Activated effector memory CD4-positive, alpha-beta T cell treated with Interleukin-2 at 50 U/mL for 16 hours (primary cell): ENCODE data around the gene TSSK6.
"Not testable (repeated sequence)": the region's sequence is repeated elsewhere in the genome, so short reads cannot be mapped to it uniquely, and the experiment has no call there.

ENCODE experiments used
- DNase-seq: peaks from one replicate; pipeline ENCODE4 v3.0.0-alpha.2; 2020

Gene TSSK6

DNA sequence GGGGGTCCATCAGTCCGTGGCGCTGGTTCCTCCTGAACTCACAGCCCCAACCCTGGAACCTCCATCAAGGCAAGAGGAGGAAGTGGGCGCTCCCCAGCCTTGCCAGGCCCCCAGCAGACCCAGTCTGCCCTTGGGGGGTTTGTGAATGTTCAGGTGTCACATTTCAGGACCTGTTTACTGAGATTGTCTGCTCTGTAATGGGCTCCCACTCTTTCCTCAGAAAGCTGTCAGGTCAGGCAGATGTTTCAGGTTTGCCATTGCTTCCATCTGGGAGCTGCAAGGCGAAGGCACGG is 29.4 kb downstream of the TSSK6 start:
- DNase-seq, result no peak

DNA sequence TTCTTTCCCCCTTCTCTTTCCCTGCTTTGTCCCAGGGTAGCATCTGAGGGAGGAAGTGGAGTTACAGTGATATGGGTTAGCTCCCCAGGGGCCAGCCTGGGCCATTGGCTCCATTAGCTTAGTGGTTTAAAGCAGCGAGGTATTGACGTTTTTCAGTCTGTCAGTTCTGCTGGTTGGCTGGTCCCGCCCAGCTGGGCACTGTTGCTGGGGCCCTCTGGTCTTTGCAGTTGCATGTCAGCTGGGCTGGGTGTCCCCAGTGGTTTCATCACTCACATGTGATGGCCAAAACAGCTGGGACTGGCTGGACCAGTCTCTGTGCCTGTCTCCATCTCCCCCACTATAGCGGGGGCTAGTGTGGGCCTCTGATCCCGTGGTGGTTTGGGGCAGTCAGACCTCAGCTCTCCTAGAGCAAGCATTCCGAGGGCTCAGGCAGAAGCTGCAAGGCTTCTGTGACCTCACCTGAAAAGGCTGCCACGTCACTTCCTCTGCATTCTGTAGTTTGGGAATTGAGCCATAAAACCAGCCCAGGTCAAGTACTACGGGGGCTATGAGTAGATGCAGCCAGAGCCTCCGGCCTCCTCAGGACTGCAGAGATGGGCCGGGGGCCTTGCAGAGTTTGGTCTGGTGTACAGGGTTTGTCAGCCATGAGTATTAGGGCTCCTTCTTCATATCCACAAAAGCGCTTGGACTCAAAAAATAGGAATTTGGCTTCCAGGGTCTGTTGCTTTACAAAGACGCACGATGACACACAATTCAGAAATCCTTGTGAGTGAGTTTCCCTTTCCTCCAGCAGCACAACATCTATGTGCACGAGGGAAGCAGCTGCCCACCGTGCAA is 30.0 kb downstream of the TSSK6 start:
- DNase-seq, result no peak

DNA sequence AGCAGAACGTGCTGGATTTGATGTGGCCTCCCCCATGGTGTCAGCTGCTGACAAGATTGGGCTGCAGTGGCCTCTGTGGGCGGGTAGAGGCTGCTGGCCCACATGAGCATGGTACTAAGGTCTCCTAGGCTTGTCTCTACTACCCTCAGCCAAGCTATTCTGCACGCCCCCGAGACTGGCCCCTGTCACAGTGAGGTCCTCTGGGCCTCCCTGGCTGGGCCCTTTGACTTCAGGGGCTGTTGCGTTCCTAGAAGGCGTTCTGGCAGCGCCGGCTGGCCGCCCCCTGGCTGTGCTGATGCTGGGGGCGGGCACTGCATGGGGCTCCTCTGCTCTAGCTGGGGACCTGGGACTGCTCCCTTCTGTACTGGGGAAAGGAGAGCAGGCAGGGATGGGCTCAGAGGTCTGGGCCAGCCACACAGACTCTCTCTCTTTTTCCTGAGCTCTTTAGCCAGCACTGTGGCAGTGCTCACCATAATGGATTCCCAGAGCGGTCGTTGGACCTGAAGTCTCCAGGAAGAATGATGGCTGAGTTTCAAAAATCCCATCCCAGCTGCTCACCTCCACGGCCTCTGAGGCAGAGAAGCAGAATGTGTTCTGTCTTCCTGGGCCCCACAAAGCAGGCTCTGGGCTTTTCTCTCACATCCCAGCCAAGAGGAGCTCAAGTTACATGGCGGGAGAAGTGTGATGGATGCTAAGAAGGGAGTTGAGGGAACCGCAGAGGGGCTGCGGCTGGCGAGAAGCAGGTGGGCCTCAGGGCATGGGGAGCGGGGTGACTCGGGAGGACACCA is 32.3 kb downstream of the TSSK6 start:
- DNase-seq, result no peak

DNA sequence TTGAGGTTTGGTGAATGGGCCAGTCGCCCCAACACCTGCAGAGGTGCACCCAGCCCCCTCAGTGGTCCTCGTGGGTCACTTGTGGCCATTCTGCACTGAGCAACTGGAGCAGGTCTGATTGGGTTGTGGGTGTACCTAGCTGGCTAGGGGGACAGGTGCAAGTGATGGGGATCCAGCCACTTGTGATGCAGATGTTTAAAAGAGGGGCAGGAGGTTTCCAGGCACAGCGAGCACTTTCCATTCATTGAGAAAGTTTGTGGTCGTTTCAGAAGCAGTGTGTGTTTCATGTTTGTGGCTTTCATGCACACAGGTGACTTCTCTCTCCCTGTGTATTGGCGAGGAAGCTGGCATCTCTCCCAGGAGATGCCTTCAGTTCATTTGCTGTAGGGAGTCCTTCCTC is 34.7 kb downstream of the TSSK6 start:
- no peak for DNase-seq

DNA sequence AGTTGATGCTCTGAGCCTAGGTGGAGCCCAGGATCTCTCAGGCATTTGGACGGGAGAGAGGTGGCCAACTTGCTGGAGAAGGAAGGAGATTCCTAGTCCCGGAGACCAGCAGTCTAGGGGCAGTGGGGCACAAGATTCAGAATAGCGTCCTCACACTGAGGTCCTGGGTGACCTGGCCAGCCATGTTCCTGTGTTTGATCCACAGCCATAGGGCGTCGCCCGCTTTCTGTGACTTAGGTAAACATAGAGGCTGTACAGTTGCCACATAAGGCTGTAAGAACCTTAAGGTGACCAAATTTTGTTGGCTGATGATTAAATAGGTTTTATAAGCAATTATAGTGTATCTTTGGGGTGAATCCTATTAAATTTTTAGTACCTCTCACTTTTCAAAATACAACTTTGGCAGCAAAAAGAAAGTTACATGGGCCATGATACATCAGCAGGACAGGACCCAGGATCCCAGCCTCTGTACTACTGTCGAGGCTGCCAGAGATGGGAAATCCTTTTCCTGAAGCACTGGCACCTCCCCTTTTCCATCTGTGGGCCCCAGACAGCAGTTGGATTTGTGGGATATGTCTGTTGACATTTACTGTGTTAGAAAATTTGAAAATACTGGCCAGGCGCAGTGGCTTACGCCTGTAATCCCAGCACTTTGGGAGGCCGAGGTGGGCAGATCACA is 37.5 kb downstream of the TSSK6 start:
- no peak for DNase-seq

DNA sequence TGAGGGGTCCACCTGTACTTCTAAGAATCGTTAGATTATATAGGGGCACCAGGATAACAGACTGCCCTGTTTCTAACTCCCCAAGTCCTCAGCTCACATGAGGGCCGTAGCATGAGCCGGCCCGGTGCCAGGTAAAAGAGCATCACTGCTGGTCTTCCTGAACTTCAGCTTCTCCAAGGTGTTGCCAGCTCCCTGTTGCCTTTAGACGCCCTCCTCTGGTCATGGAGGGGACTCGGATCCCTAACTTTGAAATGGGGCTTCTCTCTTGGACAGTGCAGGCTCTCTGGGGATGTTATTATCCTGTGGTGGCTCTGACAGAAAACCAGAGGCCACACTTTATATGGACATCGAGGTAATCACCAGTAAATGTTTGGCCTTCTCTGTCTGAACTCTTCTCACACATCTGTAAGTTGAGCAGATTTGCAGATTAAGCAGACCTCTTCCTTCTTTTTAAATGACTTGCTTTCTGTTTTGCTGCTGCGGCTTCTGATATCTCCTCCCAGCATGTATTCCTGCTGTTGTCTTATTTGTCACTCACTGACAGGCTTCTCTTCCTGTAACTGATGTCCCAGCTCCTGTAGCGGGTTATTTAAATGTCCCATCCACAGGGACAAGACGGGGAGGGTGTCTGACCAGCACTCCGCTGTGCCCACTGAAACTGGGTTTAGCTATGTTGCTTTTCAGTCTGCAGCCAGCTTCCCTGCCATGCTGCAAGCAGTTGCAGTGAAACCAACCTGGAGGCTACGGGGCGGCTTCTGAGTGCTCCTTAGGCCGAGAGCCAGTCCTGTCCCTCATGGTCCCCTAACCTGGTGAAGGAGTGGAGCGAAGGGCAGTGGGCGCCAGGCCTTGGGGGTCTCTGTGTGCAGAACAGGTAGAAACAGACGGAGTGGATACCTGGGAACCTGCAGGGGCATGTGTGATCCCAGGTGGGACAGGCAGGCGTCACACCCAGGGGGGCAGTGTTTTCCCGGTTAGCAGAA is 39.2 kb downstream of the TSSK6 start:
- DNase-seq, result no peak

DNA sequence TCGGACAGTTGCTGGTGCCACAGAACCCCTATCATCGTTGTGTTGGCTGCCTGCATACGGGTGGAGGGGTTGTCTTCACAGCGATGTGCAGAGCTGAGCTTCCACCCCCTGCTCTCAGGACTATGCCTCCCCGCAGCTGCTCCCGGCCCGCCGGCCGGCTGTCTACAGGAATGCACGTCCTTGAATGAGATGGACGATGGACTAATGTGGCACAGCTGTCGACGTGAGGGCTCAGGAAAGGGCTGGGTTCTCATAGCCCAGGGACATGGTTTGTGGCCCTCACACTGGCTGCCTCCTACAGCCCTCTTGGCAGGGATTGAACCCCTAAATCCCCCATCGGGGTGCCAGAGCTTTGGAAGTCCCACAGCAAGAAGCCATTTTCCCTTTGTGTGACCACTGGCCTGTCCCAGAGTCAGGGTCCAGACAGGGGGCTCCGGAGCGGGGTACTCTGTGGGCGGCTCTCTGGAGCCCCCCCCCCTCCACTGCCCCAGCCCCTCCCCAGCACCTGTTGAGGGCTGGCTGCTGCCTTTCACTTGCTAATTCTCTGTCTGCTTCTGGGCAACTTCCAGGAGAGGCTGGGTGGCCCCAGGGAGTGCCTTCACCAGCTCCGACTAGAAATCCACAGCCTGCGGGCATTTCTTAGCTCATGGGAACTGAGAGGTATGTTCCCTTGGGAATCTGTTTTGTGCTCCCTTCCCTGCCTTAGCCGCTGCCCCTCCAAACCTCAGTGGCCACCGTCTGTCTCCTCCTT is 40.2 kb downstream of the TSSK6 start:
- no peak for DNase-seq

DNA sequence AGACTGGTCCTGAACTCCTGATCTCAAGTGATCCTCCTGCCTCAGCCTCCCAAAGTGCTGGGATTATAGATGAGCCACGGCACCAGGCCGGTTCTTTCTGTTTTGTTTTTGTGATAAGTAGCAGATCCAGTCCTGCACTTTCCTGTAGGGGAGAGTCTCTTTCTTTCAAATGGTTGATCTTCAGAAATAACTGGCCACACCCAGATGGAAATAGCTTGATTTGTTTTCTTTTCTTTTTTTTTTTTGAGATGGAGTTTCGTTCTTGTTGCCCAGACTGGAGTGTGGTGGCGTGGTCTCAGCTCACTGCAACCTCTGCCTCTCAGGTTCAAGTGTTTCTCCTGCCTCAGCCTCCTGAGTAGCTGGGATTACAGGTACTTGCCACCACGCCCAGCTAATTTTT is 43.2 kb downstream of the TSSK6 start:
- DNase-seq, result not testable (repeated sequence)

DNA sequence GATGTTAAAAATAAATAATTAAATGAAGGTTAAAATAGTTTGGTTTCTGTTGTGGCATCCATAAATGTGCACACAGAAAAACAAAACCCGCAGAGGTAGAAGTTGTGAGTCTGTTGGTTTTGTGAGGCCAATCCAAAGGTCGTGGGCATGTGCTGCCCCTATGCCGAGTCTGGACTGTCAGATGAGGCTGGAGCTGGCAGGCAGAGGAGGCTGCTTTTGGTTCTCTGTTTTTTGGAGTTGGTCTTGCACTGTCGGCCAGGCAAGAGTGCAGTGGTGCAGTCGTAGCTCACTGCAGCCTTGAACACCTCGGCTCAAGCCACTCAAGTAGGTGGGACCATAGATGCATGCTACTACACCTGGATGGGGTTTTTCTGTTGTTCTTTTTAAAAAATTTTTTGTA is 43.7 kb downstream of the TSSK6 start:
- no peak for DNase-seq

DNA sequence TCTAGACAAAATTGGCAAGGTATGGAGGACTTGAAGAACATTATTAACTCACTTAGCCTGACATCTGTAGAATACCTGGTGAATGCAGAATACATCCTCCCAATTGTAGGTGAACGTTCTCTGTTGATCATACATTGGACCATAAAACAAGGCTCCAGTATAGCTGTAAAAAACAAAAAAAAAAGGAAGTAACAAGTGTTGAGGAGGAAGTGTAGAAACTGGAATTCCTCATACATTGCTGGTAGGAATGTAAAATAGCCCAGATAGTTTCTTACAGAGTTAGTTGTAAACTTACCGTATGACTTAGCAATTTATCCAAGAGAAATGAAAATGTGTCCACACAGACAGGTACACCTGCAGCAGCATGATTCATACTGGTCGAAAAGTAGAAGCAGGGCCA is 44.8 kb downstream of the TSSK6 start:
- no peak for DNase-seq

DNA sequence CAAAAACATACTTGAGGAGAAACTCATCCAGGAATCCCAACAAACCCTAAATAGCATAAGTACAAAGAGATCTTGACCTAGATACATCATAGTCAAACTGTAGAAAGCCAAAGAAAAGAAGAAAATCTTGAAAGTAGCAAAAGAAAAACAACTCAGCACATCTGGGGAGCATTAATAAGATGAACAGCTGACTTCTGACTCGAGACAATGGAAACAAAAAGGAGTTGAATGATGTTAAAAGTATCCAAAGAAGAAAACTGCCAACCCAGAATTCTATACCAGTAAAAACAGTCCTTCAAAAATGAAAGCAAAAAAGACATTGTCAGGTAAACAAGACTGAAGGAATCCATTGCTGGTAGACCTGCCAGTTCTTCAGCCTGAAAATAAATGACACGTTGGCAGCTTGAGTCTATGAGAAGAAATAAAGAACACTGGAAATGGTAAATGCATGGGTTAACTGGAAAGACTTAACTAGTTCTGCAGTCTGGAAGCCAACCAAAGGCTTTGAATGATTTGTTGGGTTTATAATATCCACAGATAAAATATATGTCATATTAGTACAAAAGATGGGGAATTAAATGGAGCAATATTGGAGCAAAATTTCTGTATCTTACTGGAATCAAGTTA is 46.8 kb downstream of the TSSK6 start:
- no peak for DNase-seq

DNA sequence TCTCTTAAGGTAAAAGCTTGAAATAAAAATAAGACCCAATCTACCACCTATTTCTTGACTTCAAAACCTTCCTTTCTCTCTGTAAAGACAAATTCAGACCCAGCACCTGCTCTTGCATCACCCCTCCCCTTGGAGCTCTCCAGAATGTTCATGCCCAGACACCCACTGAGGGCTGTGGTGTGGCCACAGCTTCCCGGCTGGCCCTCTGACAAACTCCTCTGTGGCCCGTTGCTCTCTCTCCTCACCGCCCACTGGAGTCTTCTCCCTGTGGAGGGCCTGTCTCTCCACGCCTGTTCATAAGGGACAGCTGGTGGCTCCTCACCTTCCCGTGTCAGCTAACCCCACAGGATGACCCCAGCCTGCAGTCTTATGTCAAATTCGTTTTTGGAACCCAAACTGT is 49.1 kb downstream of the TSSK6 start:
- DNase-seq, result no peak

DNA sequence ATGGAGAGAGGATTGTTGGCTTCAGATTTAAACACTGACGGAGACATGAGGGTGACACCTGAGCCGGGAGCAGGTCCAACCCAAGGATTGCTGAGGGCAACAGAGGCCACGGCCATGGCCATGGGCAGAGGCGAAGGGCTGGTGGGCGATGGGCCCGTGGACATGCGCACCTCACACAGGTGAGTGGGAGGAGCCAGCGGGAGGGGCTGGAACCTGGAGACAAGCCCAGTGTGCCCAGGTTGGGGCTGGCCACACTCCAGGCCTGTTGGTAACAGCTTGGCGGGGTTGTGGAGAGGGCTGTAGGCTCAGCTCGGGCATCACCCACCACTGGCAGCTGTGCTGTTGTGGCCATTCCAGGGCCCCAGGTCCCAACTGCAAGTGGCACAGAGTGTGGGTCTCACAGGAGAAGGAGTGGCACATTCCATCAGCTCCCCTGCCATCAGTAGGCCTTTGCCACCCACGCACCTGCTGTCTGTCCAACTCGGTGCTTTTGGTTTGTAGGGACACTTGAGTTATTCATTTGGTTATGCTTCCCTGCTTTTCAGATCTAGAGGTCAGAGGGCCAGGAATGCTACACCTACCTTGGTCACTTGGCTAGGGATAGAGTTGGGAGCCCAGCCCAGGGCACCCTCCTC is 49.8 kb downstream of the TSSK6 start:
- no peak for DNase-seq

DNA sequence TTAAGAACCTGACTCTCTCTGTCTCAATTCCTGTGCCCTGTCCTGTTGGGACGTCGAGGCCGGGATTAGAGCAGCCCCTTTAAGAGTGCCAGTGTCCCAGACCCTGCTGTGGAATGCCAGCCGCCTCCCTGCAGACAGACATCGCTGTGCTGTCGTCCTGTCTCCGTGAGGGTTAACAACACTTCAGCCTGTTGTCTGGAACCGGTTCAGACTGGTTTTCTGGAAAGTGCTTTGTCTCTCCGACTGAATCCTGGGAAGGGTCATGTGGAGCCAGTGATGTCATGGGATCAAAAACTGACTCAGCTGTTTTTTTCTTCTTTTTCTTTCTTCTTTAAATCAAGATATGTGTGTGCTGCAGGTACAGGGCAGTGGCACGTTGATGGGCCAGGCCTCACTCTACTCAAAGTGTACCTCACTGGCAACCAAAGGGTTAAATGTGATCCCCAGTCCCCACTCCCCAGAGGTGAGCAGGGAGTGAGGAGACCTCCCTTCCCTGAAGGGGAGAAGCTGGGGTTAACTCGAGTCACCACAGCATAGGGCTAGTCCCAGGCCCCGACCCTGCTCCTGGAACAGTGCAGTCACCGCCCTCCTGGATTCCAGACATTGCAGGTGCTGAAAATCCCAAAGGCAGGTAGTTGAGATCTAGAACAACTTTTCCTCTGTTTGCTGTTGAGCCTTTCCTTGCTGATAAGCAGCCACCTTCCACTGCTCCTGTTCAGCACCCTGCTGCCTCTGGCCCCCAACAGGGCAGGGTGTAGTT is 50.8 kb downstream of the TSSK6 start:
- no peak for DNase-seq
